Stomach (tissue), 9 donors: Measurements from ENCODE around the gene DHX57. TPM values are rescaled to one million over a fixed set of nuclear protein-coding genes. Genes with fewer than 3 reads are reported as not detected.

Experiments used
- DNase-seq, 2 donors: peaks; one replicate each; pipeline versions ENCODE4 v3.0.0 to v3.0.0-alpha.2; 2013 to 2019
- H3K27ac ChIP-seq, 5 donors: fragments of 200-600 bp in 4 of 5; sonication (generic) in 4 of 5; one replicate each; pipeline ENCODE4 v1.5.1; 2013 to 2019; ENCODE audit warnings: mild to moderate bottlenecking in 1 of 5, moderate library complexity in 1 of 5
- H3K27me3 ChIP-seq, 3 donors: fragments of 200-600 bp; sonication (generic); one replicate each; pipeline ENCODE4 v1.5.1; 2017 to 2019; ENCODE audit warnings: mixed run types in 1 of 3
- H3K36me3 ChIP-seq, 4 donors: fragments of 200-600 bp; sonication (generic); 1 replicate in 3 of 4; 2 replicates in 1 of 4; pipeline ENCODE4 v1.5.1; 2016 to 2019
- H3K4me1 ChIP-seq, 4 donors: fragments of 200-600 bp; sonication (generic); one replicate each; pipeline ENCODE4 v1.5.1; 2016 to 2019
- H3K4me3 ChIP-seq, 4 donors: fragments of 200-600 bp; sonication (generic) in 3 of 4; one replicate each; pipeline ENCODE4 v1.5.1; 2016 to 2019; ENCODE audit warnings: mild to moderate bottlenecking in 1 of 4
- H3K9me3 ChIP-seq, 4 donors: fragments of 200-600 bp; sonication (generic); one replicate each; pipeline ENCODE4 v1.5.1; 2016 to 2019
- CTCF ChIP-seq, 7 experiments: fragments of 450-650 bp in 4 of 7; fragments of 200-600 bp in 3 of 7; sonication (generic) in 3 of 7; IDR thresholded peaks; one replicate each; pipeline ENCODE4 v1.5.1; 2016 to 2019; ENCODE audit warnings: antibody characterized with exemption in 7 of 7, control low read depth in 2 of 7, mild to moderate bottlenecking in 1 of 7
- EP300 ChIP-seq: sonication (generic); formaldehyde crosslinking; IDR thresholded peaks from one replicate; pipeline ENCODE4 v1.6.1; 2017; ENCODE audit warnings: antibody characterized with exemption
- POLR2A ChIP-seq, 4 donors: fragments of 450-650 bp; IDR thresholded peaks; one replicate each; pipeline ENCODE4 v1.6.1; 2016; ENCODE audit warnings: antibody characterized with exemption in 4 of 4, control low read depth in 2 of 4, mild to moderate bottlenecking in 1 of 4, moderate library complexity in 1 of 4
- POLR2AphosphoS5 ChIP-seq, 3 donors: sonication (generic); formaldehyde crosslinking; IDR thresholded peaks; one replicate each; pipeline ENCODE4 v1.6.1; 2016; ENCODE audit warnings: antibody characterized with exemption in 3 of 3
- WGBS, 5 donors: extraction: QIAGEN DNeasy Blood & Tissue Kit in 3 of 5; methylation state at CpG; one replicate each; pipeline versions ENCODE4 v1.1.5 to v1.1.7; 2013 to 2018; 5-methylcytosine and 5-hydroxymethylcytosine counted together
- intact Hi-C: fragments of 100-400 bp; cut with DNase I; formaldehyde crosslinking; loops from one replicate; pipeline ENCODE4 v1.15.1; 2023; ENCODE audit warnings: low total_unique reads
- polyA plus RNA-seq, 3 donors: library from polyadenylated mRNA; stranded (reverse); fragments of 200-250 nt; gene quantifications; one replicate each; pipeline ENCODE4 v1.2.3, GENCODE V29; 2013
- total RNA-seq, 5 donors: library from RNA; depleted of rRNA; stranded (reverse); fragments of >200 nt; gene quantifications; one replicate each; pipeline versions ENCODE4 v1.1.0 to v1.2.3, GENCODE V29; 2014 to 2016
- donor health status: healthy with polysubstance abuse.
- donor health status: Bipolar disorder and iron deficiency.
- donor health status: healthy.

DHX57 gene
- total and polyA plus RNA-seq, 8 donors, result 4.1 to 29.9 (median 13.9) TPM

DNA sequence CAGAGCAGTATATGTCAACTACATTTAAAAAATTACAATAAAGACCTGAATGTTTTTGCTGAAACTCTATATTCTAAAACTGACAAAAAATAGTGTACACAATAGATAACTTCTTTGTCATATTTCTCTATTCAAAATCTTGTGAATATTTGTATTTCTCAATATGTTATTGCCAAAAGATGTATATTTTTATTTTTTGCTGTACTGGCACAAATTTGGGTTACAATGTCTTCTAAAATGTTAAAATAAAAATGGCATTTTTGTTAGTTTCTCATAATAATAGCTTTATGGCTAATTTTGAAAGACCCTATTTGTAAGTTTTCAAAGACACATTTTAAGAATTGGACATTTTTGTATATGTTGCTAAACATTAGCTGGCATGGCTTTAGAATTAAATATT, 13.3 kb upstream of the DHX57 start:
- H3K4me3 ChIP-seq, result no peak overlapping the region
- intact Hi-C loops, result no loop called here
- H3K9me3 ChIP-seq, result peaks cover 0 to 8% (median 0%) of the 10 kb centered on the region in 4 donors
- H3K27me3 ChIP-seq, result no peaks in the 10 kb centered on the region
- TF ChIP-seq POLR2AphosphoS5 (IDR thresholded peaks at IDR 0.05) (no peak), POLR2A (IDR thresholded peaks at IDR 0.05) (no peak), EP300 (no peak), CTCF (IDR thresholded peaks at IDR 0.05) (no peak)
- DNase-seq, result no peak
- H3K4me1 ChIP-seq, result no peaks in the 10 kb centered on the region
- H3K27ac ChIP-seq, result no peak overlapping the region
- H3K36me3 ChIP-seq, result peaks cover 0 to 5% (median 0%) of the 10 kb centered on the region in 4 donors

GRCh38 chr2:38887902-38888554, 12.3 kb upstream of the DHX57 start:
- intact Hi-C loops, result no loop called here
- Histone ChIP-seq H3K4me3 (no peak overlapping the region), H3K27me3 (no peaks in the 10 kb centered on the region), H3K9me3 (peaks cover 0 to 8% (median 0%) of the 10 kb centered on the region in 4 donors), H3K4me1 (no peaks in the 10 kb centered on the region), H3K36me3 (peaks cover 0 to 14% (median 4%) of the 10 kb centered on the region in 4 donors), H3K27ac (no peak overlapping the region)
- WGBS, 5 donors, result 90 to 100% (median 97%) methylated on average over 1 of the region's 1 CpG
- no peak for DNase-seq
- TF ChIP-seq POLR2A (IDR thresholded peaks at IDR 0.05) (no peak), EP300 (no peak), POLR2AphosphoS5 (IDR thresholded peaks at IDR 0.05) (no peak), CTCF (IDR thresholded peaks at IDR 0.05) (no peak)

- 90 to 95% (median 94%) methylated on average over 4 of the region's 4 CpGs for WGBS, 5 donors
- no peak overlapping the region for H3K27ac ChIP-seq
- no peak for TF ChIP-seq POLR2A (IDR thresholded peaks at IDR 0.05)
- intact Hi-C loops, result no loop called here
- H3K9me3 ChIP-seq, result peaks cover 0 to 8% (median 0%) of the 10 kb centered on the region in 4 donors
- no peak for DNase-seq
- H3K4me1 ChIP-seq, result no peaks in the 10 kb centered on the region
- no peaks in the 10 kb centered on the region for H3K27me3 ChIP-seq
- peaks cover 0 to 18% (median 6%) of the 10 kb centered on the region in 4 donors for H3K36me3 ChIP-seq
- H3K4me3 ChIP-seq, result no peak overlapping the region
Measured at GRCh38 chr2:38887347-38887746, 11.6 kb upstream of the DHX57 start.

DNA sequence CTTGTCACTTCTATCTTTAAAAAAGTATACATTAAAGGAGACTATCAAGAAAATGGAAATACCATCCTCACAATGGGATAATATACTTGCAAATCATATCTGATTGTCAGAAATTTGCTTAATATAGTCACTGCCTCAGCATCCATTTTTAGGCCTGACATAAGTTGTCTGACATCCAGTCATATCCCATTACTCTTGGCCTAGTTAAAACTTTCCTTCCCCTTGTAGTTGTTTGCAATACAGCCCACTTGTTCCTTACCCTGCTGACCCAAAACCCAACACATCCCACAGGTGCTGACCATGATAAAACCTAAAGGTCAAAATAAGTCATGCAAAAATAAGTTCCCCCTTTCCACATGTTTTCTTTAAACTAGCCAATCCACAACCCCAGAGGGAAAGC, 10.3 kb upstream of the DHX57 start:
- no peak for DNase-seq
- intact Hi-C loops, result no loop called here
- no peaks in the 10 kb centered on the region for H3K4me1 ChIP-seq
- no peak overlapping the region for H3K27ac ChIP-seq
- H3K4me3 ChIP-seq, result no peak overlapping the region
- peaks cover 3 to 30% (median 12%) of the 10 kb centered on the region in 4 donors for H3K36me3 ChIP-seq
- H3K27me3 ChIP-seq, result no peaks in the 10 kb centered on the region
- TF ChIP-seq CTCF (IDR thresholded peaks at IDR 0.05) (no peak), POLR2AphosphoS5 (IDR thresholded peaks at IDR 0.05) (no peak), EP300 (no peak), POLR2A (IDR thresholded peaks at IDR 0.05) (no peak)
- peaks cover 0 to 8% (median 0%) of the 10 kb centered on the region in 4 donors for H3K9me3 ChIP-seq

DNA sequence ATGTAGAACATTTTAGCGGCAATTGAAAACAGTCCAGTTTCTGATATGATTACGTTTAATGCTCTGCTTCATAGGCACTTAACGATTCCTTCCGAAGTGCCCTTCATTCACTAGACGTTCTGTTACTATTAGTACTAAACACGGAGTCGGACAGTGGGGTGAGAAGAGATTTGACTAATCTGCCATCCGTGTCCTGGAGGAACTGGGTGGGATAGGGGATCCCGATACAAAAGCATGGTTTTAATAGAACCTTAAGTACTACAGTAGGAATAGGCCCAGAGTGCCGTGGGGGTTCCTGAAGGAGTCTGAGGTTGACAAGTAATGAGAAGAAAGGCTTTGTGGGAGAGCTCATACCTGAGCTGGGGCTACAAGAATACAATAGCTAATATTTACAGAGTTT, 673 bp upstream of the DHX57 start:
- WGBS, 5 donors, result 14 to 29% (median 21%) methylated on average over 10 of the region's 10 CpGs
- peak overlapping the region; percentile 74 to 80 (median 78) for H3K4me3 ChIP-seq
- intact Hi-C loops, result no loop called here
- H3K9me3 ChIP-seq, result no peaks in the 10 kb centered on the region
- no peak for TF ChIP-seq POLR2AphosphoS5 (IDR thresholded peaks at IDR 0.05)
- no peak for TF ChIP-seq EP300
- TF ChIP-seq POLR2A (IDR thresholded peaks at IDR 0.05), result no peak
- no peak for TF ChIP-seq CTCF (IDR thresholded peaks at IDR 0.05)
- H3K36me3 ChIP-seq, result peaks cover 0 to 13% (median 12%) of the 10 kb centered on the region in 4 donors
- H3K27ac ChIP-seq, result peak overlapping the region in 3 of 5 donors; percentile 70 to 84 (median 83)
- DNase-seq, result no peak
- H3K27me3 ChIP-seq, result no peaks in the 10 kb centered on the region
- H3K4me1 ChIP-seq, result peaks cover 0 to 23% (median 16%) of the 10 kb centered on the region in 4 donors
